ENCODE results near the gene IL11.
A peak's percentile ranks its signal among the peaks of the same experiment; 100 is the strongest.
"Not testable (repeated sequence)": the region's sequence is repeated elsewhere in the genome, so short reads cannot be mapped to it uniquely, and the experiment has no call there.

Gene IL11

DNA sequence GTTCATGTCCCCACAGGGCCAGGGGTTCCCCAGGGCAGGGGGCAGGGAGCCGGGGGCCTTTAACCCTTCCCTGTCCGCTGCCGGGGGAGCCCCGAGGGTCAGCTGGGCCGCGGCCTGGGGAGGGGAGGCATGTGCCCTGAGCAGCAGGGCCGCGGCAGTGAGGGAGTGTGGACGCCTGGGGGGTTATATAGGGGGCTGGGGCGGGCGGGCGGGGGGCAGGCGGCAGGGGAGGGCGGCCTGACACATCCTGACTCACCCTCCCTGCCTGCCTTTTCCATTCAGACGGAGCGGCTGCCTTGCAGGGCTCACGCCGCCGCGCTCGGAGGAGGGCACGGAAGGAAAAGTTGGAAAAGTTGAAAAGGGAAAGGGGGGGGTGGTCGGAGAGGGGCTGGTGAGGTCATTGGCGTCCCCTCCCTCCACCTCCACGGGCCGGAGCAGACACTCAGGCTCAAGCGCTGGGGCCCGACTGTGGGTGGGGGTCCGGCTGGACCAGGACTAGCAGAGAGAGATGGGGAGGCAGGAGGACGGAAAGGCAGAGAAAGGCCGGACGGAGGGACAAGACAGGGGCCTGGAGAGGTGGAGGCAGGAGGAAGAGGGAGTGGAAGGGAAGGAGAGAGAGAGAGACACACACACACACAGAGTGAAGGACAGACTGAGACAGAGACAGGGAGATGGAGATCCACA is at the start of gene IL11:
TSS of gene IL11 (minus strand) at position 159 of the 684 bp plus-strand sequence. CDS start at position 6, 153 bp downstream.
- no peak for DNase-seq (ENCODE audit: low read depth in 2 of 3, low spot score in 1 of 3)

DNA sequence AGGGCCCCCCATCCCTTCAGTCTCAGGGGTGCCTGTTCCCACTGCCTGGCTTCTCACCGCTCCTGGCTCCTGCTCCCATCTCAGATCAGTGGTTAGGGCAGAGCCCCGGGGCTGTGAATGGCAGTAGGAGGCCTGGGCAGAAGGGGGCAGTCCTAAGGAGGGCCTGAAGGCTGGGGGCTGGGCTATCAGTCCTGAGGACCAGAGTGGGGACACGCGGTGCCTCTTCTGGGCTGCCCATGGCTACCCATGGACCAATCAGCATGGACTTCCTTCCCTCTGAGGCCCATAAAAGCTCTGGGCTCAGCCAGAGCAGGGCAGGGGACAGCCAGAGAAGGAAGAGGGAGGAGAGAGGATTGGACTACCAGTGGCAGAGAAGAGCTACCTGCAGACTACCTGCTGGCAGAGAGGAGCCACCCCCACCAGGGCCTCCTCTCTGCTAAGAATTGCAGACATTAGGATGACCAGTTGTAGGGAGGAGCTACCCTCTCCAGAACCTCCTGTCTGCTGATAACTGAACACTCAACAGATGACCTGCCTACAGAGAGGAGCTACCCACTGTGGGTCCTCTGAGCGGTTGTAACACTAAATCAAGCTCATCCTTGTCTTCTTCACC is 49.5 kb upstream of the IL11 start:
- no peak for DNase-seq (ENCODE audit: low read depth in 2 of 3, low spot score in 1 of 3)

GRCh38 chr19:55419103-55419502 is 48.8 kb upstream of the IL11 start:
- DNase-seq (ENCODE audit: low read depth in 2 of 3, low spot score in 1 of 3), result no peak

- DNase-seq (ENCODE audit: low read depth in 2 of 3, low spot score in 1 of 3), result peak in 2 of 3 donors; percentile 38 to 55
Measured at GRCh38 chr19:55418185-55418584, 47.9 kb upstream of the IL11 start.

DNA sequence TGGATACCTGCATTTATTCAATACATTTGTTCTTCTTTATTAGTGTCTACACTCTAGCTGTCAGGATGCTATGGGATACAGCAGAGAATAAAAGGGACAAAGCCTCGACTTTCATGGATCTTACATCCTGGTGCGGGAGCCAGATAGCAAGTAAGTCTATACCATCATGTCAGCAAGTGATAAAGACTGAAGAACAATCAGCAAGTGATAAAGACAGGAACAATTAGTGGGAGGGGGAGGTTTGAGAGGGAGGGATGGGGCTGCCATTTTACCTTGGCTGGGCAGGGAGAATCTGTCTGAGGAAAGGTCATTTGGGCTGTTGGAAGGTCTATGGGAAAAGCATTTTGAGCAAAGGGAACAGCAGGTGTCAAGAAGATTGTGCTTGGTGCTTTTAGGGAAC is 39.9 kb upstream of the IL11 start:
- no peak for DNase-seq (ENCODE audit: low read depth in 2 of 3, low spot score in 1 of 3)

DNA sequence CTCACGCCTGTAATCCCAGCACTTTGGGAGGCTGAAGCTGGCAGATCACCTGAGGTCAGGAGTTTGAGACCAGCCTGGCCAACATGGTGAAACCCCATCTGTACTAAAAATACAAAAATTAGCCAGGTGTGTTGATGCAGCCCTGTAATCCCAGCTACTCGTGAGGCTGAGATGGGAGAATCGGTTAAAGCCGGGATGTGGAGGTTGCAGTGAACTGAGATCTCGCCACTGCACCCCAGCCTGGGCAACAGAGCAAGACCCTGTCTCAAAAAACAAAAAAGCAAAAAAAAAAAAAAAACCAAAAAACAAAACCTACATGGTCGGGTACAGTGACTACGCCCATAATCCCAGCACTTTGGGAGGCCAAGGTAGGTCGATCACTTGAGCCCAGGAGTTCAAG is 38.9 kb upstream of the IL11 start:
- DNase-seq (ENCODE audit: low read depth in 2 of 3, low spot score in 1 of 3), result not testable (repeated sequence)

GRCh38 chr19:55408533-55408872 is 38.2 kb upstream of the IL11 start:
- no peak for DNase-seq (ENCODE audit: low read depth in 2 of 3, low spot score in 1 of 3)

DNA sequence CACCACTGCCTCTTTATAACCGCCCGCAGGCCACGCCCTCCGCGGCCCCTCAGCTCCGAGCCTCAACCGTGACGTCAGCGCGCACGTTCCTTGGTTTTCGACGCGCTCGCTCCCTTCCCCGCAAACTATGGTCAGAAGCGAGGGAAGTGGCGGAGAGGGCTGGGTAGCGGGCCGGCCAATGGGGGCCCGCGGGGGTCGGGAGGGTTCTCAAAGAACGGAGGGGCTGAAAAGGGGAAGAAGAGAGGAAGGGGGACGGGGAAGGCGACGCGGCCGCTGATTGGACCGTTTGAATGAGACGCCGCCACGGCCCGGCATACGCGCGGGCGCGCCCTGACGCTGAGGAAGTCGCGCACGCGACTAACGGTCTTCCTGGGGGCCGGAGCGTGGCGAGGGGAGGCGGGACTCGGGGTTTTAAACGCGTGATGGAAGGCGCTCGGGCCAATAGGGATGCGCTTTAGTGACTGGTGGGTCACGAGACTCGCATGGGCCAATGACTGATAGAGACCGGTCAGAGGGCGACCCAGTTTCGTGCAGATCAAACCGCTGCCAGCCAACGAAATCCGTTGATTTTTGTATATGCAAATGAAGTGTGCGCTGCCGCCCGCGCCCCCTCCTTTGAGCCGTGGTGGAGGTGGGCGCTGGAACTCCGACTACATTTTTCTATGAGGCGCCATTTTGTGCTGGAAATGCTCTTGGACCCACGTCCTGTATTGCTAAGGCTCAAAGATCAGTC is 37.7 kb upstream of the IL11 start:
- peak; percentile 91 to 95 (median 93) for DNase-seq (ENCODE audit: low read depth in 2 of 3, low spot score in 1 of 3)

GRCh38 chr19:55407550-55407799 is 37.2 kb upstream of the IL11 start, which contains the start of gene UBE2S:
TSS of gene UBE2S (minus strand) at chr19:55407788. CDS start at chr19:55407589, 199 bp downstream.
- not testable (repeated sequence) for DNase-seq (ENCODE audit: low read depth in 2 of 3, low spot score in 1 of 3)

- no peak for DNase-seq (ENCODE audit: low read depth in 2 of 3, low spot score in 1 of 3)
Measured at GRCh38 chr19:55406826-55407549, 36.7 kb upstream of the IL11 start.

DNA sequence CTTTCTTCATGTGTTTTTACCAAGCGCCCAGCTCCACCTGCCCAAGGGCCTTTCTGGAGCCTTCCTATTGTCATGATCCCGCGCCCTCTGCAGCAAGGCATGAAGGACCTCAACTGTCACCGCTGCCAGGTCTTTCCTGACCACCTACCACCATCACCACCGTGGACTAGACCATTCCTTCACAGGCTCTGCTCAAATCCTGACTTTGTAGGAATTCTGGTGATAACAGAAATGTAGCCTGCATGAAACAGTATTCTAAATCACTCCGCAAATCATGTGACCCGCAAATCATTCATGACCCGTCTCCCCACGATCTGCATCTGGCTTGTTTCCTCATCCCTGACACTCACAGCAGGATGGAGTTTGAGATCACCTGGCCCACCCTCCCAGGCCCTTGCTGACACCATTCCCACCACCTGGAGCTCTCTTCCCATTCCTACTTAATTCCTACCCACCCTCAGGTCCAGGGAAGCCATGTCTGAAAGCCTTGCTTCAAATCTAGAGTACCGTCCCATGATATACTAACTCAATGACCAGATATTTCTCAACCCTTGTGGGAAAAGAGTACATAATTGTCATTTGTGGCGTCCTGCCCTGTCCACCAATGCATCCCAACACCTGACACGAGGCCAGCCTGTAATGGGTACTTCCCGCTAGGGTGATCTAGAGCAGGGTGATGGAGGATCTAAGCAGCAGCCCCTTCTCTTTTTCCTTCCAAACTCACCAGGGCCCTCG is 36.0 kb upstream of the IL11 start:
- no peak for DNase-seq (ENCODE audit: low read depth in 2 of 3, low spot score in 1 of 3)

- no peak for DNase-seq (ENCODE audit: low read depth in 2 of 3, low spot score in 1 of 3)
Measured at GRCh38 chr19:55405638-55406037, 35.4 kb upstream of the IL11 start.

DNA sequence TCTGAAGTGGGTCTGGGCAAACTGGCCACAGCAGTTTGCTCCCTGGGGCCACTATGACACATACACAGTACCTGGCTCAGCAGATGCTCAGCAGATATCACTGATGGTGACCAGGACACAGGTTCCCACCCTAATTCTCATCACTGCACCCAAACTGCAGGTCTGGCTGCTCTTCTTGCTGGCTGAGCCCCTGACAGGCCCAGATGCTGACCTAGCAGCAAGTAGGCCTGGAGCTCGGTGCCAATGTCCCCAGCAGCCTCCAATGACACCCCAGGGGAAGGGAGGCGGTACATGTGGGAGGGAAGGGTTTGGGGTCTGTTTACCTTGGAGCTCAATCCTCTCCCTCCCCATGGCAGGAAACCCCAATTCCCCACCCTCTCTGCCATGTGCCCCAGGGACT is 32.2 kb upstream of the IL11 start:
- no peak for DNase-seq (ENCODE audit: low read depth in 2 of 3, low spot score in 1 of 3)

GRCh38 chr19:55401390-55401789 is 31.1 kb upstream of the IL11 start:
- DNase-seq (ENCODE audit: low read depth in 2 of 3, low spot score in 1 of 3), result not testable (repeated sequence)

- DNase-seq (ENCODE audit: low read depth in 2 of 3, low spot score in 1 of 3), result no peak
Measured at GRCh38 chr19:55400281-55401087, 30.2 kb upstream of the IL11 start.

GRCh38 chr19:55398200-55398925 is 28.1 kb upstream of the IL11 start:
- DNase-seq (ENCODE audit: low read depth in 2 of 3, low spot score in 1 of 3), result no peak

GRCh38 chr19:55392820-55393761 is 22.8 kb upstream of the IL11 start:
- DNase-seq (ENCODE audit: low read depth in 2 of 3, low spot score in 1 of 3), result no peak

Measured in stimulated activated CD4-positive, alpha-beta T cell treated with anti-CD3 and anti-CD28 coated beads, Interleukin-12 subunit alpha, Interleukin-12 subunit beta, amount 100 ng/mL, for 48 hours (primary cell).